Heart left ventricle (tissue), 13 donors: Measurements from ENCODE around the gene VSTM5.

Experiments
- POLR2A ChIP-seq, 2 donors: fragments of 450-650 bp; IDR thresholded peaks; one replicate each; pipeline ENCODE4 v1.6.1; 2017; ENCODE audit warnings: antibody characterized with exemption in 2 of 2, mild to moderate bottlenecking in 2 of 2, moderate library complexity in 2 of 2
- TF ChIP-seq, protein P1 (sequence below), 12 donors: fragments of 200-600 bp; sonication (generic) in 4 of 12; IDR thresholded peaks; one replicate each; pipeline versions ENCODE4 v1.5.0 to v1.8.0; 2018 to 2022; ENCODE audit warnings: antibody characterized with exemption in 12 of 12, mild to moderate bottlenecking in 5 of 12
- donor health status: ischemic (EF 13 %, LVEDD 7.1; RV severe dilation, severe dysfunction).
- donor health status: DM: no; HTN: yes; CAD: no.
- donor health status: DM: no; HTN: no; CAD: no.
- donor health status: ischemic (EF 25% LVEDD 6.9; RV normal size, moderate dysfunction).
- donor health status: ischemic (EF 25% LVEDD 5.7; RV mildly dilated, moderate dysfunction).
- donor health status: ischemic (EF 35%, LVEDD 5.7; RV mildly dilated, moderate dysfunction).
- donor health status: nonischemic (EF 11% LVEDD 7.7; RV severe dilation, severe dysfunction).
- donor health status: DM: yes; HTN: yes; CAD: no.
- donor health status: PGD.
- donor health status: ischemic (EF 29% LVEDD 5.4; RV normal size, mild dysfunction).
- donor health status: nonischemic (EF 23%, LVEDD 6.1; RV moderate dilation, normal function).

DNA sequence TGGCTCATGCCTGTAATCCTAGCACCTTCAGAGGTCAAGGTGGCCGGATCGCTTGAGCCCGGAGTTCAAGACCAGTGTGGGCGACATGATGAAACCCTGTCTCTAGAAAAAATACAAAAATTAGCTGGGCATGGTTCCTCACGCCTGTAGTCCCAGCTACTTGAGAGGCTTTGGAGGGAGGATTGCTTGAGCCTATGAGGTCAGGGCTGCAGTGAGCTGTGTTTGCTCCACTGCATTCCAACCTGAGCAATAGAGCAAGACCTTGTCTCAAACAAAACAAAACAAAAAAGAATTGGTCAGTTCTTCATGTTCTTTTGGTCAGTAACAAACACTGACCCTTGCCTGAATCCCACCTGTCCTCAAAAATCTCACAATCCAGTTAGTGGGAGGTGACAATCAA is 36.7 kb upstream of the VSTM5 start:
- TF ChIP-seq, protein P1, sequence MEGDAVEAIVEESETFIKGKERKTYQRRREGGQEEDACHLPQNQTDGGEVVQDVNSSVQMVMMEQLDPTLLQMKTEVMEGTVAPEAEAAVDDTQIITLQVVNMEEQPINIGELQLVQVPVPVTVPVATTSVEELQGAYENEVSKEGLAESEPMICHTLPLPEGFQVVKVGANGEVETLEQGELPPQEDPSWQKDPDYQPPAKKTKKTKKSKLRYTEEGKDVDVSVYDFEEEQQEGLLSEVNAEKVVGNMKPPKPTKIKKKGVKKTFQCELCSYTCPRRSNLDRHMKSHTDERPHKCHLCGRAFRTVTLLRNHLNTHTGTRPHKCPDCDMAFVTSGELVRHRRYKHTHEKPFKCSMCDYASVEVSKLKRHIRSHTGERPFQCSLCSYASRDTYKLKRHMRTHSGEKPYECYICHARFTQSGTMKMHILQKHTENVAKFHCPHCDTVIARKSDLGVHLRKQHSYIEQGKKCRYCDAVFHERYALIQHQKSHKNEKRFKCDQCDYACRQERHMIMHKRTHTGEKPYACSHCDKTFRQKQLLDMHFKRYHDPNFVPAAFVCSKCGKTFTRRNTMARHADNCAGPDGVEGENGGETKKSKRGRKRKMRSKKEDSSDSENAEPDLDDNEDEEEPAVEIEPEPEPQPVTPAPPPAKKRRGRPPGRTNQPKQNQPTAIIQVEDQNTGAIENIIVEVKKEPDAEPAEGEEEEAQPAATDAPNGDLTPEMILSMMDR (IDR thresholded peaks at IDR 0.05) = no peak
- TF ChIP-seq POLR2A (IDR thresholded peaks at IDR 0.05) = no peak
